ENCODE results near the gene SULT1C2.

DNA sequence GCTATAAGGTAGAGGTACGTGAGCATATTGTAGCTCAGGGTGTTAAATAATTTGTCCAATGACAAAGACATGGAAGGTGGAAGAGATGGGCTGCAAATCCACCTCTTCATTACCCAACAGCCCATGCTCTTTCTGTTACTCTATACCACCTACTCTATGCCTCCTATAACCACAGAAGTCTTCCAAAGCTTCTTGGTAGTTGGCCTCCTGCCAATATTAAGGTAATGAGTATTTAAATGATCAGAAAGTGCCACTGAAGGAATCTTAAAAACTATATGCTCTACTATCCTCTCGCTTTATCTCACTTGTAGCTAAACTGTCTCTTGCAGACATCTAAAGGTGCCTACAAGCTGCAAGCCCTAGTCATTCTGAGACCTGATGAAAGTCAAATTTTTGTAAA is 41.1 kb downstream of the SULT1C2 start:
- TF ChIP-seq, protein P1, sequence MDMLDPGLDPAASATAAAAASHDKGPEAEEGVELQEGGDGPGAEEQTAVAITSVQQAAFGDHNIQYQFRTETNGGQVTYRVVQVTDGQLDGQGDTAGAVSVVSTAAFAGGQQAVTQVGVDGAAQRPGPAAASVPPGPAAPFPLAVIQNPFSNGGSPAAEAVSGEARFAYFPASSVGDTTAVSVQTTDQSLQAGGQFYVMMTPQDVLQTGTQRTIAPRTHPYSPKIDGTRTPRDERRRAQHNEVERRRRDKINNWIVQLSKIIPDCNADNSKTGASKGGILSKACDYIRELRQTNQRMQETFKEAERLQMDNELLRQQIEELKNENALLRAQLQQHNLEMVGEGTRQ (IDR thresholded peaks at IDR 0.05; ENCODE audit: low read depth, low read length): no peak
- TF ChIP-seq, protein P1 (CRISPR knock-in tag; IDR thresholded peaks at IDR 0.05; ENCODE audit: borderline replicate concordance): no peak
- TF ChIP-seq, protein P2, sequence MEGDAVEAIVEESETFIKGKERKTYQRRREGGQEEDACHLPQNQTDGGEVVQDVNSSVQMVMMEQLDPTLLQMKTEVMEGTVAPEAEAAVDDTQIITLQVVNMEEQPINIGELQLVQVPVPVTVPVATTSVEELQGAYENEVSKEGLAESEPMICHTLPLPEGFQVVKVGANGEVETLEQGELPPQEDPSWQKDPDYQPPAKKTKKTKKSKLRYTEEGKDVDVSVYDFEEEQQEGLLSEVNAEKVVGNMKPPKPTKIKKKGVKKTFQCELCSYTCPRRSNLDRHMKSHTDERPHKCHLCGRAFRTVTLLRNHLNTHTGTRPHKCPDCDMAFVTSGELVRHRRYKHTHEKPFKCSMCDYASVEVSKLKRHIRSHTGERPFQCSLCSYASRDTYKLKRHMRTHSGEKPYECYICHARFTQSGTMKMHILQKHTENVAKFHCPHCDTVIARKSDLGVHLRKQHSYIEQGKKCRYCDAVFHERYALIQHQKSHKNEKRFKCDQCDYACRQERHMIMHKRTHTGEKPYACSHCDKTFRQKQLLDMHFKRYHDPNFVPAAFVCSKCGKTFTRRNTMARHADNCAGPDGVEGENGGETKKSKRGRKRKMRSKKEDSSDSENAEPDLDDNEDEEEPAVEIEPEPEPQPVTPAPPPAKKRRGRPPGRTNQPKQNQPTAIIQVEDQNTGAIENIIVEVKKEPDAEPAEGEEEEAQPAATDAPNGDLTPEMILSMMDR (CRISPR knock-in tag; IDR thresholded peaks at IDR 0.05): no peak
- TF ChIP-seq ZNF362 (CRISPR knock-in tag; IDR thresholded peaks at IDR 0.05; ENCODE audit: borderline replicate concordance): no peak
- no peak for TF ChIP-seq LCORL (IDR thresholded peaks at IDR 0.05)
- TF ChIP-seq LCORL (CRISPR knock-in tag; IDR thresholded peaks at IDR 0.05): no peak
- no peak for TF ChIP-seq ZNF577 (CRISPR knock-in tag; IDR thresholded peaks at IDR 0.05; ENCODE audit: borderline replicate concordance, low read depth)
- TF ChIP-seq SUZ12 (IDR thresholded peaks at IDR 0.05; ENCODE audit: low read depth, low read length): no peak
- TF ChIP-seq EZH2 (conservative IDR thresholded peaks at IDR 0.05; ENCODE audit: low read depth, low read length): no peak
- no peak for TF ChIP-seq HNRNPH1 (optimal IDR thresholded peaks at IDR 0.05; ENCODE audit: low read depth, low read length)
- no peak for TF ChIP-seq ZNF607 (CRISPR knock-in tag; IDR thresholded peaks at IDR 0.05; ENCODE audit: borderline replicate concordance)
- TF ChIP-seq SRSF1 (optimal IDR thresholded peaks at IDR 0.05; ENCODE audit: low read depth, low read length): no peak
- TF ChIP-seq CEBPB (IDR thresholded peaks at IDR 0.05; ENCODE audit: borderline replicate concordance, low read depth, low read length): no peak
